ENCODE results near the gene CHD1.

Gene CHD1

DNA sequence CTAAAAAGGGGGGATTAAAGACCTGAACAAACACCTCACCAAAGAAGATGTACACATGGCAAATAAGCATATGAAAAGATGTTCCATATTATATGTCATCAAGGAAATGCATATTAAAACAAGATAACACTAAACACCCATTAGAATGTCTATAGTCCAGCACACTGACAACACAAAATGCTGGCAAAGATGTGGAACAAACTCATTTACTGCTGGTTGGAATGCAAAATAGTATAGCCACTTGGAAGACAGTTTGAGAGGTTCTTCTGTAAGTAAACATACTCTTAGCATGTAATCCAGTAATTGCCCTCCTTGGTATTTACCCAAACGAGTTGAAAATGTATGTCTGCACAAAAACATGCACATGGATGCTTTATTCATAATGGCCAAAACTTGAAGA lies 81.8 kb downstream of the CHD1 start:
- no peak for TF ChIP-seq JUND (IDR thresholded peaks at IDR 0.05; ENCODE audit: low read depth)
- in situ Hi-C loops (cut with HindIII; ENCODE audit: low pct_unique_long_range_greater_than_20kb, low sequenced_read_pairs): no loop called here
- DNase-seq (ENCODE audit: low read depth in 1 of 2, low spot score in 1 of 2): peak in 1 of 2 experiments; percentile 9

DNA sequence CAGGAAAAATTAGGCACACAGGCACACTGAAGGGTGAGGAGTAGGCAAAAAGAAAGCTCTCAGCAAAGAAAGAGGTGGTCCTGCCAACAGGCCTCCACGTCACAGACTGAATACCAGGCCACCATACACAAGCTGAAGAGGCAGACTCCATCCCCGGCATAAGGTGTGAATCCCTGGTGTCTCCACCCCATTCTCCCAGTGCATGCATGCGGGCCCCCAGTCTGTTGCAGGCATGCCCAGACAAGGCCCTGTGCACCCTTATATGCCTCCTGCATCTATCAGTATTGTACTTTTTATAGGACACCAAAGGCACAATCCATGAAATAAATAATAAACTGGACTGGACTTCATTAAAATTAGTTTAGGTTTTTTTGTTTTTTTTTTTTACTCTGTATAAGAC lies 82.3 kb downstream of the CHD1 start:
- peak in 1 of 2 experiments; percentile 4 for DNase-seq (ENCODE audit: low read depth in 1 of 2, low spot score in 1 of 2)
- no peak for TF ChIP-seq JUND (IDR thresholded peaks at IDR 0.05; ENCODE audit: low read depth)
- in situ Hi-C loops (cut with HindIII; ENCODE audit: low pct_unique_long_range_greater_than_20kb, low sequenced_read_pairs): no loop called here

DNA sequence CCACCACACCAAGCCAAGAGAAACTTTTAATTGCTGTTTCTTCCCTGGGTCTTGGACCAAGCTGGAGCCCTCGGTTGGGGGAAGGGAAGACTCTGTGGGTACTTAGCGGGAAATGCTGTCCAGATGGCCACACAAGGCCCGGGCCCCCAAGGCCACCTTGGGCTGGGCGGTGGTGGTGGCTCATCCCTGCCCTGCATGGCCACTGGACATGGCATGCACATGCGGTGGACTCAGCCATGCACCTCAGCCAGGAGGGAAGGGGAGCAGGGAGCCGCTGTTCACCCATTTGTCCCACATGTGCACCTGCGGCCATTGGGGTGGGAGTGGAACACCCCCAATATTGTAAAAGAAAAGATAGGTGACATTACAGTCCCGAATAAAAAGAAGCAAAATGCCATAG lies 82.9 kb downstream of the CHD1 start:
- TF ChIP-seq JUND (IDR thresholded peaks at IDR 0.05; ENCODE audit: low read depth): no peak
- in situ Hi-C loops (cut with HindIII; ENCODE audit: low pct_unique_long_range_greater_than_20kb, low sequenced_read_pairs): no loop called here

DNA sequence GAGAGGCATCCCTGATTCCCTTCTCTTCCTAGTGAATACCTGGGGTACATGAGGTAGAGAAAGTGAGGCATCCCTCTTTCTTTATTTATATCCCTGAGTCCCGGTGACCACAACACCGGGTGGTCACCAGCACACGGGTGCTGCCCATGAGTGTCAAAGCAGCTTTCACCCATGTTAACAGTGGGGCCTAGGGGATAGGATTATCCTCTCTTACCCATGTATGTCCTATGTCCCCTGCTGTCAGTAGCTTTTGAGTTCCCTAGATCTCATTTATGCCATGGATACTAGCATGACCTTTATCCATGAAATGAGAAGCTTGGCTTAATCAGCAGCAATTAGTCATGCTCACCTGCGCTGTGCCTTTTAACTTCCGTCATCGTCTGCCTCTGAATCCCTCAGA lies 83.9 kb downstream of the CHD1 start:
- in situ Hi-C loops (cut with HindIII; ENCODE audit: low pct_unique_long_range_greater_than_20kb, low sequenced_read_pairs): no loop called here
- DNase-seq (ENCODE audit: low read depth in 1 of 2, low spot score in 1 of 2): no peak
- TF ChIP-seq JUND (IDR thresholded peaks at IDR 0.05; ENCODE audit: low read depth): no peak

More for the DNA sequence above, 82.9 kb downstream of the CHD1 start:
- no peak for DNase-seq (ENCODE audit: low read depth in 1 of 2, low spot score in 1 of 2)

DNA sequence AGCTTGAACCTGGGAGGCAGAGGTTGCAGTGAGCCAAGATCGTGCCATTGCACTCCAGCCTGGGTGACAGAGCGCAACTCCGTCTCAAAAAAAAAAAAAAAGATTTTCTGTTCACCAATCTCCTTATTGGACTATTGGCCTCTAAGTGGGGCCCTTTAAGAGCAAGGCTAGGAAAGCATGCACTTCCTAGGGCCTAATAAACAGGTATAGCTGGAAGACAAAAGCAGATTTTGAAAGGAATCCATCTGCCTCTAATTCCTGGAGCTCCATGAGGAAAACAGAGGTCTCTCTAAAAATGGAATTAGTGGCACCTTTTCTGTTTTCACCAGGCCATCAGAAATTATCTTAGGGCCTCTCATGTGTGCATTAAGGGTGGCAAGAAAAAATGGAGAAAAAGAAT lies 85.3 kb downstream of the CHD1 start:
- TF ChIP-seq JUND (IDR thresholded peaks at IDR 0.05; ENCODE audit: low read depth): no peak
- DNase-seq (ENCODE audit: low read depth in 1 of 2, low spot score in 1 of 2): no peak
- in situ Hi-C loops (cut with HindIII; ENCODE audit: low pct_unique_long_range_greater_than_20kb, low sequenced_read_pairs): no loop called here

DNA sequence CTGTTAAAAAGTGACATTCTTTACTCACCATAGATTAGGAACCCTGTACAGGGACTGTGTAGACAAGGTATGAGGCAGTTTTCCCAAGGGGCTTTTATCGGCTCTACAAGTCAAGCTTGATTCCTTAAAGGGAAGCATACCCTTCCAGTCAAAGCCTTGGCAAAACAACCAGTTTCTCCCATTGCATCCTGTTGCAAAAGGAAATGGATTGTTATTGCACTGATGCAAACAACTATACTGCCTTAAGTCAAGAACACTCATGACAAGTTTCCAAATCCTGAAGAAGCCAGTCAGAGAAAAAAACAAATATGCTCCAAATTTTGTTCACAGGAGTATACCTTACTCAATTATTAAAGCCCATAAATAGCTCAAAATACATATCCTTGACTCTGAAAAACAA lies 87.9 kb downstream of the CHD1 start:
- in situ Hi-C loops (cut with HindIII; ENCODE audit: low pct_unique_long_range_greater_than_20kb, low sequenced_read_pairs): no loop called here
- DNase-seq (ENCODE audit: low read depth in 1 of 2, low spot score in 1 of 2): peak in 1 of 2 experiments; percentile 9

DNA sequence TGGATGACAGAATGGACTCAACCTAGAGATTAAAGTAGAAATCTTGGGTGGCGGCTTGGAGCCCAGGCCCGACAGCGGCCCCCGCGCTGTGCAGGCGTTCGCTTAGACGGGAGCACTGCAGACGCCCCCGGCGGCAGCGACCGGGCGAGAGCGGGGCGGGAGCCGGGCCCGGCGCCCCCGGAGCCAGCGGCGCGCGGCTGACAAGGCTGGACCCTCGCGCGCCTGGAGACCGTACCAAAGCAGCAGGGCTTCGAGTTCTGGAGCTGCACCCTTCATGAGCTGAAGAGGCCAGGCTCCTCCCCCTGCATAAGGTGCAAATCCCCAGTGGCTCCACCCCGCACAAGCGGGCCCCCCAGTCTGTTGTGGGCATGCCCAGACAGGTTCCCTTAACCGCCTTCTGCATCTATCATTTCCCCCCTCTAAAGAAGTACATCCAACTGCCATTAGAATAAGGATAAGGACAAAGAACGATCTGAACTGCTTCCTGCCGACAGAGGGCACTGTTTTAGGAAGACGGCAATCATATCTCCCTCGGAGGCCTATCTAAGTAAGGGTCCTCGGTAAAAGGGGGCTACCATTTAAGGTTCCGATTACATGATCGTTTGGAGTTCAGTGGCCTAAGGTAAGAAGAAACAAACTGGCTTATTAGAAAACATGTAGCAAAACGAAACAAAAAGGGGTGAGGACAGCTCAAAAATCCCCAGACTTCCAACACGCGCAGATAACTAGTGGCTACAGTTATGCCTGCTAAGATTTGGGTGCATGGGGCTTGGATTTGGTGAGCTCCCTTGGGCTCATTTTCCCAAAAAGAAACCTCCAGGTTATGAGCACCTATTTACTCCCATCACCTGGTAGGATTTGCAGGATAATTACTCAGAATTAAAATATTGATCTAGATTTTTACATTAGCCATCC lies 89.1 kb downstream of the CHD1 start:
- DNase-seq (ENCODE audit: low read depth in 1 of 2, low spot score in 1 of 2): no peak
- in situ Hi-C loops (cut with HindIII; ENCODE audit: low pct_unique_long_range_greater_than_20kb, low sequenced_read_pairs): no loop called here
- no peak for TF ChIP-seq JUND (IDR thresholded peaks at IDR 0.05; ENCODE audit: low read depth)

More for the DNA sequence above, 87.9 kb downstream of the CHD1 start:
- TF ChIP-seq JUND (IDR thresholded peaks at IDR 0.05; ENCODE audit: low read depth): no peak

DNA sequence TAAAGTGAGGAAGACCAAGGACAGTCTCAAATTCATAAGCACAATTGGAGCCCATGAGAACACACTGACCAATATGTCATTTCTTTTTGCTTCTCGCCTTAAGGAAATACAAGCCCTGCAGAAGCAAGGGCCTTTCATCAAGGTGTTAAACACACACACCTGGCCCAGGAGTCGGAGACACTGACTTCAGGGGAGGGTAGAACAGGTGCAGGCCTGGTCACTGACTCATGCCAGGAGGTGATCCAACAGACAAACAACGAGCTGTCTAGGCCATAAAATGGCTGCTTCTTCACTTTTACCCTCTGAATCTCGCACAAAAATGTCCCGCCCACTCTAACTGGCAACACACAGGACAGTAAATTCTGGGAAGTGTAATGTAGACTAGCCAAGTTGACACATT lies 92.6 kb downstream of the CHD1 start:
- in situ Hi-C loops (cut with HindIII; ENCODE audit: low pct_unique_long_range_greater_than_20kb, low sequenced_read_pairs): no loop called here
- no peak for TF ChIP-seq JUND (IDR thresholded peaks at IDR 0.05; ENCODE audit: low read depth)
- DNase-seq (ENCODE audit: low read depth in 1 of 2, low spot score in 1 of 2): no peak

DNA sequence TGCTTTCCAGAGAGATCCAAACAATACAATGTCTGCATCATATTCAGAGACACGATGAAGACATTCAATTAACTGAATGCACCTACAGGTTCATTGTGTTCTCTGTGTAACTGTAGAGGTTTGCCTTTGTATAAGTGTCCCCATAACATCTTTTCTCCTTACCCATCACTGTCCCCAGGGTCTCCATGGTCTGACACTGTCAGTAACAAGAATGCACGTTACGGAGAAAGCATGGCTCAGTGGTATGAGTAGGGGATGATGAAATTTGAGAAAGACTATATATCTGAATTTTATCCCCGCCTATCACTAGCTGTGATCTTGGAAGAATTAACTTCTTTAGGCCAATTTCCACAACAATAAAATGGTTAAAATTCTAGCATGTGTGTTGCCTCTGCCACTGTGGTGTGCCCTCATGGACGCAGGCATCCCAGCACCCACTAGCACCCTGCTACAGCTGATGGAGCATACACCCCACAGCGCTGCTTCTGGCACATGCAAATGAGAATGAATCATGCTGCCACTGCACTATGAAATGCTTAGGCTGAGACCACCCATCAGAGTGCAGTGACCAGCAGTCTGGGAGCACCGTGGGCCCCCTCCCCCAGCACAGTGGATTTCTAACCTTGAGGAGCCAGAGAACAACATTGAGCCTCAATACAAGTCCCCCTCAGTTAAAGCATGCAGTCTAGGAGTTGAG lies 101.1 kb downstream of the CHD1 start:
- TF ChIP-seq JUND (IDR thresholded peaks at IDR 0.05; ENCODE audit: low read depth): no peak
- in situ Hi-C loops (cut with HindIII; ENCODE audit: low pct_unique_long_range_greater_than_20kb, low sequenced_read_pairs): no loop called here
- no peak for DNase-seq (ENCODE audit: low read depth in 1 of 2, low spot score in 1 of 2)

DNA sequence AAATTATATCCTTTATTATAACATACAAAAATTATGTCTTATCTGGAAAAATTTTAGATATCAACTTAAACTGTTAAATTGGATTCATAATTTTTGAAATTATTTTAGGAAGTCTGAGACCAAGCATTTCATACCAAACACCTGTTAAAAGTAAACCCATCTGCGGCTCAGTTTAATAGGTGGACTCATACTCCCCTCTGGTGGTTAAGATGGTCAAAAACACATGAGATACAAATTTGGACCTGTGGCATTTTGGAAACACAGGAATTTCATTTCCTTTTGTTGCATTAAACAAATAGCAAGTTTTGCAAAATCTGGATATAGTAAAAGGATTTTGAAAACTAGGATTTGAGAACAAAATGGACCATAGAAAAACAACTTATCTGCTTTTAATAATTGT lies 101.6 kb downstream of the CHD1 start:
- peak in 1 of 2 experiments; percentile 79 for DNase-seq (ENCODE audit: low read depth in 1 of 2, low spot score in 1 of 2)
- in situ Hi-C loops (cut with HindIII; ENCODE audit: low pct_unique_long_range_greater_than_20kb, low sequenced_read_pairs): no loop called here
- no peak for TF ChIP-seq JUND (IDR thresholded peaks at IDR 0.05; ENCODE audit: low read depth)

DNA sequence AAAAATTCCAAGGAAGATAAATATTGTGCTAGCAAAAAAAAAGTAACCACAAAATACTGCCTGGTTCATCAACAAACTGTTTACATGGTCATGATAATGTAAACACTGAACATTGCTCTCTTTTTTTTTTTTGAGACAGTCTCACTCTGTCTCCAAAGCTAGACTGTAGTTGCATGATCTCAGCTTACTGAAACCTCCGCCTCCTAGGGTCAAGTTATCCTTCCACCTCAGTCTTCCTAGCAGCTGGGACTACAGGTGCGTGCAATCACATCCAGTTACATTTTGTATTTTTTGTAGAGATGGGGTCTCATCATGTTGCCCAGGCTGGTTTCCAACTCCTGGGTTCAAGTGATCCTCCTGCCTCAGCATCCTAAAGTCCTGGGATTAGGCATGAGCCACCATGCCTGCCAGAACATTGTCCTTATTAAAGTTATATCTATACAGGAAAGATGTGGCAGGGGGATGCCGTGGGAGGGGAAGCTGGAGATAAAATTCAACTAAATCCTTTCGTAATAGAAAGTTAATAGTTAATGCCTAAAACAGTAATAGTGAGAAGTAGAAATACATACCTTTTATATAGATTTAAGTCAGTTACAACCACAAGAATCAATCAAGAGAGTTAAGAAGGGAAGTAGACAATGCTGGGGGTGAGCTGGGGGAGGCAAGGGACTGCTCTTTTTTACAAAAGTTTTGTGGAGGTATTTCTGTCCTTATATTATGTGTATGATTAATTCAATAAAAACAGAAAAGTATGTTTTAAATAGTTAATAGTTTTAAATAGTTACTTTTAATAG lies 103.0 kb downstream of the CHD1 start:
- in situ Hi-C loops (cut with HindIII; ENCODE audit: low pct_unique_long_range_greater_than_20kb, low sequenced_read_pairs): no loop called here
- no peak for DNase-seq (ENCODE audit: low read depth in 1 of 2, low spot score in 1 of 2)
- TF ChIP-seq JUND (IDR thresholded peaks at IDR 0.05; ENCODE audit: low read depth): no peak

DNA sequence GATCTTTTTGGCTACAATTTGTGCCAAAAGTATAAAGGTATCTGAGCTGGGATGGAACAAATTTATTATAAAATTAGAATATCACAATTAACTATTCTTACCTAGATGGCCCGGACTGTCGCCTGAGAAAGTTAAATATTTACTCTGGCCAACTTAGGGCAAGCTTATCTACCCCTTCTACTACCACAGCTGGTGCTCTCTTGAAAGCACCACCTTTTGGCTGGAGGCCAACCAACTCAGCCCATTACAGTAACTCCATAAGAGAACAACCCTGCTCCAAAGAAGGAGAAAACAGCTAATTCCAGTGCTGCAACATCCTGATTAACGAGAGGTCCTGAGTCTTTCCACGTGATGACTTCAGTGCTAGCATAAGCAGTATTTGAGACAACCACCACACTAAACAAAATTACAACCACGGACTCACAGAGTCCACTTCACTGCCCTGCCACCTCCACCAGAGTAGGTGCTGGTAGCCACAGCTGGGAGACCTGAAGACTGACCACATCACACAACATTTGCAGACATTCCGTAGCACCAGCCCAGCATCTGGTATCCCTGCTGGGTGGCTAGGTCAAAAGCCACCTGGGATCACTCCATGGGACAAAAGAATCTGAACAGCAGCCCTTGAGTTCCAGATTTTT lies 112.1 kb downstream of the CHD1 start:
- no peak for DNase-seq (ENCODE audit: low read depth in 1 of 2, low spot score in 1 of 2)
- TF ChIP-seq JUND (IDR thresholded peaks at IDR 0.05; ENCODE audit: low read depth): no peak
- in situ Hi-C loops (cut with HindIII; ENCODE audit: low pct_unique_long_range_greater_than_20kb, low sequenced_read_pairs): no loop called here

All from T47D (cell line).